COLO668 (cell line): ENCODE data around the gene TGM2.

ENCODE experiments used
- DNase-seq: peaks from one replicate; lab custom pipeline; 2025; ENCODE audit not compliant: unreplicated experiment; lab: John Stamatoyannopoulos, UW

TGM2 gene

GRCh38 chr20:38199501-38200390 lies 34.7 kb upstream of the TGM2 start:
- DNase-seq: no peak

- no peak for DNase-seq
Observed at GRCh38 chr20:38198238-38198861, 33.3 kb upstream of the TGM2 start.

GRCh38 chr20:38197619-38198018 lies 32.5 kb upstream of the TGM2 start:
- DNase-seq: no peak

- DNase-seq: no peak
Observed at GRCh38 chr20:38197217-38197616, 32.1 kb upstream of the TGM2 start.

- DNase-seq: no peak
Observed at GRCh38 chr20:38196592-38196991, 31.5 kb upstream of the TGM2 start.

GRCh38 chr20:38196076-38196475 lies 31.0 kb upstream of the TGM2 start:
- no peak for DNase-seq

GRCh38 chr20:38195521-38195920 lies 30.5 kb upstream of the TGM2 start:
- DNase-seq: no peak

GRCh38 chr20:38194971-38195504 lies 30.0 kb upstream of the TGM2 start:
- no peak for DNase-seq

- DNase-seq: no peak
Observed at GRCh38 chr20:38193586-38194105, 28.6 kb upstream of the TGM2 start.

- DNase-seq: no peak
Observed at GRCh38 chr20:38192323-38192885, 27.3 kb upstream of the TGM2 start.

GRCh38 chr20:38191654-38192053 lies 26.6 kb upstream of the TGM2 start:
- DNase-seq: no peak

GRCh38 chr20:38190936-38191371 lies 25.9 kb upstream of the TGM2 start:
- no peak for DNase-seq

- DNase-seq: no peak
Observed at GRCh38 chr20:38190166-38190565, 25.1 kb upstream of the TGM2 start.

GRCh38 chr20:38187517-38187916 lies 22.4 kb upstream of the TGM2 start:
- no peak for DNase-seq

- no peak for DNase-seq
Observed at GRCh38 chr20:38186788-38187221, 21.7 kb upstream of the TGM2 start.

GRCh38 chr20:38184101-38184500 lies 19.0 kb upstream of the TGM2 start:
- no peak for DNase-seq

GRCh38 chr20:38181971-38182370 lies 16.9 kb upstream of the TGM2 start:
- no peak for DNase-seq

- DNase-seq: no peak
Observed at GRCh38 chr20:38181207-38181801, 16.2 kb upstream of the TGM2 start.

GRCh38 chr20:38180781-38181180 lies 15.7 kb upstream of the TGM2 start:
- DNase-seq: no peak

- DNase-seq: no peak
Observed at GRCh38 chr20:38179846-38180245, 14.8 kb upstream of the TGM2 start.

- no peak for DNase-seq
Observed at GRCh38 chr20:38178581-38178980, 13.5 kb upstream of the TGM2 start.
